GM10266 (cell line): ENCODE results near the gene DNAJB12.
"Not testable (repeated sequence)": the region's sequence is repeated elsewhere in the genome, so short reads cannot be mapped to it uniquely, and the experiment has no call there.

Experiments used
- DNase-seq: peaks from one replicate; pipeline ENCODE4 v3.0.0; 2012; ENCODE audit errors: extremely low spot score
- TF ChIP-seq, protein P1 (sequence below): IDR thresholded peaks from 2 replicates; pipeline ENCODE4 v1.5.1; 2012; ENCODE audit warnings: mild to moderate bottlenecking, low read depth; ENCODE audit not compliant: control insufficient read depth, insufficient read depth; ENCODE audit errors: missing control alignments

DNAJB12 gene

DNA sequence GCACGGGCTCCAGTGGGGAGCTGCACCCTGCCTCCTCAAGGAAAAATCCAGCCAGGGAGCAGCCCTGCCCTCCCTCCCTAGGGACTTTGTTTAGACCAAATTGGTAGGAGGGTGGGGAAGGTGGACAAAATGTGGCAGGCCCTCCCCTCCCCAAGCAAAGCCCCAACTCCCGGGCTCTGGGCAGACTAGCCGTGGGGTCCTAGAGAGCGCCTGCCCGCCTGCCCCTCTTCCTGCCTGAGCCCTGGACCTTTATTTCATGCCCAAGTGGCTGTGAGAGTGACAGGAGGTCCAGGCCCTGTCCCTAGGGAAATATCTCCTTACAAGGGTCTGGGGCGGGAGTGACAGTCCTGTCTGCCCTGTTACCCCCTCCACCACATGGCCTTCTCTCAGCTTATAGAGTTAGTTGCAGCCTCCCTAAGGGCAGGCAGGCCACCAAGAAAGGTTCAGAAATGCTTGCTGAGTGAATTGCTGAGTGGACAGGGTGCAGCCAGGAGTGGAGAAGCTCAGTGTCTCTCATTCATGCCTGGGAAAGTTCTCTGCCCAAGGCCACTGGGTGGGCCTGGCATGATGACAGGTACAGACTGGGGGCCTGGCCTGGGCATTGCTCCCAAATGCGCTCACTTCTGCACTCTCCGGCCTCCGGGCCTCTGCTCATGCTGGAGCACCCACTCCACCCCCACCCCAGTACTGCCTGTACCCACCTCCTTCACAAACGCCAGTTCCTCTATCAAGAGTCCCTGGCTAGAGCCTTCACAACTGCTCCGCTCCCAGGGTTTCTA is 25.2 kb downstream of the DNAJB12 start:
- TF ChIP-seq, protein P1, sequence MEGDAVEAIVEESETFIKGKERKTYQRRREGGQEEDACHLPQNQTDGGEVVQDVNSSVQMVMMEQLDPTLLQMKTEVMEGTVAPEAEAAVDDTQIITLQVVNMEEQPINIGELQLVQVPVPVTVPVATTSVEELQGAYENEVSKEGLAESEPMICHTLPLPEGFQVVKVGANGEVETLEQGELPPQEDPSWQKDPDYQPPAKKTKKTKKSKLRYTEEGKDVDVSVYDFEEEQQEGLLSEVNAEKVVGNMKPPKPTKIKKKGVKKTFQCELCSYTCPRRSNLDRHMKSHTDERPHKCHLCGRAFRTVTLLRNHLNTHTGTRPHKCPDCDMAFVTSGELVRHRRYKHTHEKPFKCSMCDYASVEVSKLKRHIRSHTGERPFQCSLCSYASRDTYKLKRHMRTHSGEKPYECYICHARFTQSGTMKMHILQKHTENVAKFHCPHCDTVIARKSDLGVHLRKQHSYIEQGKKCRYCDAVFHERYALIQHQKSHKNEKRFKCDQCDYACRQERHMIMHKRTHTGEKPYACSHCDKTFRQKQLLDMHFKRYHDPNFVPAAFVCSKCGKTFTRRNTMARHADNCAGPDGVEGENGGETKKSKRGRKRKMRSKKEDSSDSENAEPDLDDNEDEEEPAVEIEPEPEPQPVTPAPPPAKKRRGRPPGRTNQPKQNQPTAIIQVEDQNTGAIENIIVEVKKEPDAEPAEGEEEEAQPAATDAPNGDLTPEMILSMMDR = no peak
- DNase-seq = no peak

DNA sequence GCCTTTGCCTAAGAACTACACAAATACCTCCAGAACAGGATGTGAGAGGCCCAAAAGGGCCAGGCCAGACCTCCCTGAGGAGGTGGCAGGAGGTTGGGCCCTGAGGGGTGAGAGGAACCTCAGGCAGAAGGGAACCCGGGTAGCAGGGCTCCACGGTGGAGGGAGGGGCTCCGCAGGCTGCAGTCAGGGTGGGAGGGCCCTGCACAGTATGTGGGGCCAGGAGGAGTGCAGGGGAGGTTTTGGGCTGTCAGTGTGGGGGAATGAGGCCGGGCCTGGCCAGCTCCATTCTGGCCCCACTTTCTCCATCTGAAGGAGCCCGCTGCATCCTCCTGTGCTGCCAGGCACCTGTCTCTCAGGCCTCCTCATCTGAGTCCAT is 25.9 kb downstream of the DNAJB12 start:
- DNase-seq = no peak
- TF ChIP-seq, protein P1 = no peak

DNA sequence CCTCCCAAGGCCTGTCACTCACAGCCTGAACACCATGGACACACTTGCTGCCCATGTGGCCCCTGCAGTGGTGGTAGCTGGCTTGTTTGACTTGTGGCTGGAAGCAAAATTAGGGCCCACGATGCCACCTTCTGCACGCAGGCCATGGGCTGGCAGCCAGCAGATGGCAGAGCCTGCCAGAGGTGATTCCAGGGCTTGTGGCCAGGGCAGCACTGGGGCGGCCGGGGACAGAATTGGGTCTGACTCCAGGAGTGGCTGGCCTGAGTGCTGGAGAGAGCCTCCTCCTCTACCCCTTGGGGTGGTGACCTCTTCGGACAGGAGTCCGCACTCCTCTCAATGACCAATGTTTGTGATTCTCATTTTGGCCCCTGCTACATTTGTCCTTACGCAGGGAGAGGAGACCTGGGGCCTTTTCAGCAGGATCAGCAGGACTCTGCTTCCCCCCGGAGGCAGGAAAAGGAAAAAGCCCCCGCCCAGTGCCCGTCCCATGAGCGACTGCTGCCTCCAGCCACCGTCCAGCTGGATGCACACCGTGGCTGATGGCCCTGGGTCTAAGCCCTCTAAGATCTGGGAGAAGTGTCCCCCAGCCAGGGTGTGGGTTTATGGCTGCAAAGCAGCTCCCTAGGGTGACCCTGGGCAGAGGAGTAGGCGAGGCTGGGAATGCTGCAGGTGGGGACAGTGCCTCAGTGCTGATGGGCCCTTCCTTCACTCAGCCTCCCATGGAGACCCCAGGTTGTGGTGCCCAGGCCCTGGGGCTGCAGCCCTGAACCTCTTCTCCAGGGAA is 26.5 kb downstream of the DNAJB12 start:
- TF ChIP-seq, protein P1 = peak; percentile 58
- no peak for DNase-seq

DNA sequence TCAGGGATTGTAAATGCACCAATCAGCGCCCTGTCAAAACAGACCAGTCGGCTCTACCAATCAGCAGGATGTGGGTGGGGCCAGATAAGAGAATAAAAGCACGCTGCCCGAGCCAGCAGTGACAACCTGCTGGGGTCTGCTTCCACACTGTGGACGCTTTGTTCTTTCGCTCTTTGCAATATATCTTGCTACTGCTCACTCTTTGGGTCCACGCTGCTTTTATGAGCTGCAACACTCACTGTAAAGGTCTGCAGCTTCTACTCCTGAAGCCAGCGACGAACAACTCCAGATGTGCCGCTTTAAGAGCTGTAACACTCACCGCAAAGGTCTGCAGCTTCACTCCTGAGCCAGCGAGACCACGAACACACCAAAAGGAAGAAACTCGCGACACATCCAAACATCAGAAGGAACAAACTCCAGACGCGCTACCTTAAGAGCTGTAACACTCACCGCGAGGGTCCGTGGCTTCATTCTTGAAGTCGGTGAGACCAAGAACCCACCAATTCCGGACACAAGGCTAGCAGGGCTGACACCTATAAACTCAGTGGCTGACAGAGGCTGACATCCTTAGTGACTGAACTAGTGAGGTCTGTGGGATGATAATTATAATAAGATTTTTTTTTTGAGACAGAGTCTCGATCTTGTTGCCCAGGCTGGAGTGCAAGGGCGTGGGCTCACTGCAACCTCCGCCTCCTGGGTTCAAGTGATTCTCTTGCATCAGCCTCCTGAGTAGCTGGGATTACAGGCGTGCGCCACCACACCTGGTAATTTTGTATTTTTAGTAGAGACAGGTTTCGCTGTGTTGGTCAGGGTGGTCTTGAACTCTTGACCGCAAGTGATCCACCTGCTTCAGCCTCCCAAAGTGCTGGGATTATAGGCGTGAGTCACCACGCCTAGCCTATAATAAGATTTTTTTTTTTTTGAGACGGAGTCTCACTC is 27.8 kb downstream of the DNAJB12 start:
- not testable (repeated sequence) for DNase-seq

DNA sequence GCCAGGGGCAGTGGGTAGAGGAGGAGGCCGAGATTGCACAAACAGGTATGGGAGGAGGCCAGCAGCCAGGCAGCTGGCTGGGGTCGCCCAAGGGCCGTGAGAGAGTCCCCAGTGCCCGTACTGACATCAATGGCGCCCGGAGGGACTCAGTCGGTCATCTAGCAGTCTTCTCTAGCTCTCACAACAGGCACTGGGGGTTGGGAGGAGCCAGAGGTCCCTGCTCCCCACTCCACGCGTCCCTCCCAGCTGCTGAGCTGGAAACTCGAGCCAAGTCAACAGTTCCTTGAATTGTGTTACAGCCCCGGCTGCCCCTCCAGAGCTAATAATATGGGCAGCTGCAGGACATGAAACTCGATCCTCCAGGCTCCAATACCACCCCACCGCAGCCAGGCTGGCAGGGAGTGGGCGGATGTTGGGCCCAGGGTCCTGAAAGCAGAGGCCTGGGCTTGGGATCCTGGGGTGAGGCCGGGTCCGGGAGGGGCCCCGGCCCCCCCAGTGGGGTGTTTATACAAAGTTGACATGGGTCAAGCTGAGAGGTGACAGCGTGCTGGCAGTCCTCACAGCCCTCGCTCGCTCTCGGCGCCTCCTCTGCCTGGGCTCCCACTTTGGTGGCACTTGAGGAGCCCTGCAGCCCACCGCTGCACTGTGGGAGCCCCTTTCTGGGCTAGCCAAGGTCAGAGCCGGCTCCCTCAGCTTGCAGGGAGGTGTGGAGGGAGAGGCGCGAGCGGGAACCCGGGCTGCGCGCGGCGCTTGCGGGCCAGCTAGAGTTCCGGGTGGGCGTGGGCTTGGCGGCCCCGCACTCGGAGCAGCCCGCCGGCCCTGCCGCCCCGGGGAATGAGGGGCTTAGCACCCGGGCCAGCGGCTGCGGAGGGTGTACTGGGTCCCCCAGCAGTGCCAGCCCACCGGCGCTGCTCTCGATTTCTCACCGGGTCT is 29.2 kb downstream of the DNAJB12 start:
- DNase-seq = not testable (repeated sequence)

DNA sequence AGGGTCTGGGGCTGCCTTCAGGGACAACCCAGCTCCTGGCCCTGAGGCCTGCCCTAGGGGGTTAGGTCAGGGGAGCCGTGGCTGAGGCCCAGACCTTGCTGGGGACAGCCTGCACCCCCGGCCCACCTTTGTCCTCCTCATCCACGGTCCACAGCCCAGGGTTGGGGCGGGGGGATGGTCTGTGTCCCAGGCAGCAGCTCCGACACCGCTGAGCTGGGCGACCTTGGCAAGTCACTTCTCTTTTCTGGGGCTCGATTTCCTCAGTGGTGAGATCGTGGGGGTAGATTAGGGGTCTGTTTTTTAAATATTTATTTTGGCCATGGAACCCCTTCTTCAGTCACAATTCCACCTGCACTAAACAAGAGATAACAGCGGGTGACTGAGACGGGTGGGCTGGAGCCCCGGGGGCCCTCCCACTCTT is 30.9 kb downstream of the DNAJB12 start:
- TF ChIP-seq, protein P1 = no peak
- DNase-seq = no peak

DNA sequence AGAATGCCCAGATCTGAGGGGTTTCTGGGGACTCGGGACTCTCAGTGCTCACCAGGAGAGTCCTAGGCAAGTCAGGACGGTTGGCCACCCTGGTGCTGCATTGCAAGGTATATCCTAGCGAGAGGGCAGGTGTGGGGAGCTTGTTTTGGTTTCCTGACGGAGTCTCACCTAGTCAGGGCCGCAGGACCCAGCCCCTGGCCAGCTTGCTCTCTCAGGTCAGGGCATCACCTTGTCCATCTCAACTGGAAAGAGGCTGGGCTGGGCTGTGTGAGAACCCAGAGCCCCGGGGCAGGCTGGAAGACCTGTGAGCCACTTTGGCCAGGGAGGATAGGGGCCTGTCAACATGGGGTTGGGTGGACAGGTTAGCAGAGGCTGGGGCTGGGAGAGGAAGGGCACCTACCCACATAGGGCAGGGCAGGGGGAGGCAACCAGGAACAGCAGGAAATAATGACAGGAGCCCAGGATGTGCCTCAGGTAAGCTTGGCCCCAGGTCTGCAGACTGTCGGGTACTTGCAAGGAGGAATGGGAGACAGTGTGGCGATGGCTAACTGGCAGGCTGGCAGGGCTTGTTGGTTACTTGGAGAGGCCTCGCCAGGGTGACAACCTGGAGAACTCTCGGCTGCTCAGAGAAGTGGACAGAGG is 31.5 kb downstream of the DNAJB12 start:
- TF ChIP-seq, protein P1 = no peak
- DNase-seq = no peak
